ENCODE measurements around the gene CAMK2A. TPM values are rescaled to one million over a fixed set of nuclear protein-coding genes. Genes with fewer than 3 reads are reported as not detected.

Gene CAMK2A
- total RNA-seq, 1 experiment from 2014 or later, result not detected

- Mint-ChIP-seq H3K27me3 (ENCODE audit: unreplicated experiment) (peaks cover 36% of the 10 kb centered on the region), H3K36me3 (ENCODE audit: insufficient read depth, unreplicated experiment) (no peaks in the 10 kb centered on the region), H3K4me3 (ENCODE audit: low read depth, unreplicated experiment) (no peak overlapping the region), H3K9me3 (ENCODE audit: low read depth, unreplicated experiment) (no peaks in the 10 kb centered on the region), H3K4me1 (ENCODE audit: low read depth, unreplicated experiment) (no peaks in the 10 kb centered on the region), H3K27ac (ENCODE audit: unreplicated experiment) (no peak overlapping the region)
- BruUV-seq (replicated peaks), result no TSS peak
- TF ChIP-seq CTCF (IDR thresholded peaks at IDR 0.05; ENCODE audit: unreplicated experiment), result no peak
- DNase-seq, result no peak
- intact Hi-C loops (cut with micrococcal nuclease; ENCODE audit: unreplicated experiment), result no loop called here
- CTCF ChIA-PET, result interaction anchor here (1.1 kb wide), 1 partner anchor 9 kb away, joined by 3 read pairs; no protein-coding TSS in a partner anchor
These were observed 66.7 kb downstream of the CAMK2A start for GRCh38 chr5:150222906-150223305.

GRCh38 chr5:150221471-150221870 is 68.1 kb downstream of the CAMK2A start:
- no peak overlapping the region for H3K27ac Mint-ChIP-seq (ENCODE audit: unreplicated experiment)
- H3K27me3 Mint-ChIP-seq (ENCODE audit: unreplicated experiment), result peaks cover 35% of the 10 kb centered on the region
- H3K4me1 Mint-ChIP-seq (ENCODE audit: low read depth, unreplicated experiment), result no peaks in the 10 kb centered on the region
- no peak for DNase-seq
- H3K36me3 Mint-ChIP-seq (ENCODE audit: insufficient read depth, unreplicated experiment), result no peaks in the 10 kb centered on the region
- no TSS peak for BruUV-seq (replicated peaks)
- intact Hi-C loops (cut with micrococcal nuclease; ENCODE audit: unreplicated experiment), result no loop called here
- H3K4me3 Mint-ChIP-seq (ENCODE audit: low read depth, unreplicated experiment), result no peak overlapping the region
- no peaks in the 10 kb centered on the region for H3K9me3 Mint-ChIP-seq (ENCODE audit: low read depth, unreplicated experiment)
- CTCF ChIA-PET, result interaction anchor here (0.7 kb wide), 1 partner anchor 78 kb away, joined by 3 read pairs; no protein-coding TSS in a partner anchor
- no peak for TF ChIP-seq CTCF (IDR thresholded peaks at IDR 0.05; ENCODE audit: unreplicated experiment)

GRCh38 chr5:150219861-150220260 is 69.7 kb downstream of the CAMK2A start:
- no TSS peak for BruUV-seq (replicated peaks)

GRCh38 chr5:150219142-150219541 is 70.4 kb downstream of the CAMK2A start:
- Mint-ChIP-seq H3K4me1 (ENCODE audit: low read depth, unreplicated experiment) (peaks cover 7% of the 10 kb centered on the region), H3K4me3 (ENCODE audit: low read depth, unreplicated experiment) (no peak overlapping the region), H3K36me3 (ENCODE audit: insufficient read depth, unreplicated experiment) (no peaks in the 10 kb centered on the region), H3K9me3 (ENCODE audit: low read depth, unreplicated experiment) (no peaks in the 10 kb centered on the region), H3K27ac (ENCODE audit: unreplicated experiment) (no peak overlapping the region), H3K27me3 (ENCODE audit: unreplicated experiment) (peaks cover 35% of the 10 kb centered on the region)
- no peak for DNase-seq
- TF ChIP-seq CTCF (IDR thresholded peaks at IDR 0.05; ENCODE audit: unreplicated experiment), result no peak
- intact Hi-C loops (cut with micrococcal nuclease; ENCODE audit: unreplicated experiment), result loop anchor here (5.0 to 10.0 kb wide), 2 partner anchors 384 to 582 kb away; no protein-coding TSS in a partner anchor
- no TSS peak for BruUV-seq (replicated peaks)
- CTCF ChIA-PET, result interaction anchor here (0.6 to 2.1 kb wide), 2 partner anchors 50 to 57 kb away, joined by 4 to 7 read pairs; no protein-coding TSS in a partner anchor

More at GRCh38 chr5:150219861-150220260, 69.7 kb downstream of the CAMK2A start:
- CTCF ChIA-PET, result no interaction called here
- intact Hi-C loops (cut with micrococcal nuclease; ENCODE audit: unreplicated experiment), result loop anchor here (5.0 to 10.0 kb wide), 2 partner anchors 385 to 583 kb away; no protein-coding TSS in a partner anchor
- Mint-ChIP-seq H3K9me3 (ENCODE audit: low read depth, unreplicated experiment) (no peaks in the 10 kb centered on the region), H3K4me3 (ENCODE audit: low read depth, unreplicated experiment) (no peak overlapping the region), H3K36me3 (ENCODE audit: insufficient read depth, unreplicated experiment) (no peaks in the 10 kb centered on the region), H3K27ac (ENCODE audit: unreplicated experiment) (no peak overlapping the region), H3K27me3 (ENCODE audit: unreplicated experiment) (peaks cover 35% of the 10 kb centered on the region), H3K4me1 (ENCODE audit: low read depth, unreplicated experiment) (peaks cover 7% of the 10 kb centered on the region)
- no peak for DNase-seq
- no peak for TF ChIP-seq CTCF (IDR thresholded peaks at IDR 0.05; ENCODE audit: unreplicated experiment)
